Suprapubic skin (tissue), 4 donors: ENCODE data around the gene CLGN.

ENCODE experiments used
- CTCF ChIP-seq, 2 donors: fragments of 200-600 bp in 1 of 2; fragments of 450-650 bp in 1 of 2; sonication (generic) in 1 of 2; IDR thresholded peaks; one replicate each; pipeline ENCODE4 v1.5.1; 2016 to 2019; ENCODE audit warnings: antibody characterized with exemption in 2 of 2, mild to moderate bottlenecking in 1 of 2, moderate library complexity in 1 of 2
- EP300 ChIP-seq: sonication (generic); formaldehyde crosslinking; IDR thresholded peaks from one replicate; pipeline ENCODE4 v1.6.1; 2017; ENCODE audit warnings: antibody characterized with exemption
- POLR2A ChIP-seq, 2 donors: fragments of 450-650 bp; IDR thresholded peaks; one replicate each; pipeline ENCODE4 v1.6.1; 2017; ENCODE audit warnings: antibody characterized with exemption in 2 of 2, mild to moderate bottlenecking in 2 of 2, moderate library complexity in 2 of 2
- POLR2AphosphoS5 ChIP-seq, 3 donors: sonication (generic); formaldehyde crosslinking; IDR thresholded peaks; one replicate each; pipeline ENCODE4 v1.6.1; 2017; ENCODE audit warnings: antibody characterized with exemption in 3 of 3

- peak in 1 of 2 donors; percentile 20 for TF ChIP-seq CTCF (IDR thresholded peaks at IDR 0.05)
- no peak for TF ChIP-seq POLR2A (IDR thresholded peaks at IDR 0.05)
- TF ChIP-seq POLR2AphosphoS5 (IDR thresholded peaks at IDR 0.05), result no peak
- no peak for TF ChIP-seq EP300
These were observed at the start of gene CLGN for GRCh38 chr4:140427106-140427918.
